Daoy (cell line): ENCODE results near the gene CHST8. TPM values are rescaled to one million over a fixed set of nuclear protein-coding genes. Genes with fewer than 3 reads are reported as not detected.

ENCODE experiments used
- DNase-seq: peaks from one replicate; pipeline ENCODE4 v3.0.0-alpha.2; 2015; ENCODE audit warnings: low read depth
- total RNA-seq: library from RNA; depleted of rRNA; stranded (reverse); fragments of >200 nt; shearing (Covaris generic); gene quantifications from 2 replicates; pipeline ENCODE4 v1.2.3, GENCODE V29; 2014

The CHST8 gene
- total RNA-seq, 1 experiment from 2014 or later = 0.29 TPM

GRCh38 chr19:33794683-33795369 lies 173.1 kb downstream of the CHST8 start:
- DNase-seq = no peak

DNA sequence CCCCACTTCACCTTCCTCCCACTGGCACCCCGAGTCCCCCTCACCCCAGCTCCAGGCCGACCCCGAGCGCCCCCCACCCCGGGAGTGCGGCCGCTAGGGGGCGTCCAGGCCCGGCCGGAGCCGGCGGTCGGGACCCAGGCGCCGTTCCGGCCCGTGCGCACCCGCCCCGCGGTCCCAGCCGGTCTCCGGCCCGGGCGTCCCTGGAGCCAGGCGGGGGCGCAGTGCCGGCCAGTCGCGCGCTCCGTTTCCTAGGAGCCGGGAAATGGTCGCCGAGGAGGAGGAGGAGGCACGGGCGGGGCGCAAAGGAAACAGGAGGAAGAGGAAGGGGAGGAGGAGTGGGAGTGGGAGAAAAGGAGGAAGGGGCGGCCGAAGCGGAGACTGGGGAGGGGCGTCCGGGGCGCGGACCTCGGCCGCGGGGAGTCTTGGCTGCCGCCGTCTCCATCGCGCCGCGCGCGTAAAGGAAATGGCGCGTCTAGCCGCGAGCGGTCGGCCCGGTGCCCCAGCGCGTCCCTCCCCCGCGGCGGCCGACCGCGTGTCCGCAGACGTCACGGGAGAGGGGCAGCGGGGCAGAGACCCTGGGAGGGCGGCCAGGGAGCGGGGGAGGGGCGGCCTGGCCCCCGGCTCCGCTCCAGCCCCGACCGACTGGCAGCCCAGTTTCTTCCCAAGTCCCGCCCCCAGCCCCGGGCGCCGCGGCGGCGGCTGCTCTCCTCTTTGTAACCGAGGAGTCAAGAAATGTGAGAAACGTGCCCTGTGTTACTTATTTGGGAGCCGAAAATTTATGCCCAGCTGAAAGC lies 173.8 kb downstream of the CHST8 start:
- peak; percentile 90 for DNase-seq

- peak; percentile 66 for DNase-seq
These were observed 174.6 kb downstream of the CHST8 start, which contains the start of gene KCTD15 for GRCh38 chr19:33796164-33796875. KCTD15 (plus strand) TSS chr19:33796870; CDS start chr19:33800455, 3,585 bp downstream.

DNA sequence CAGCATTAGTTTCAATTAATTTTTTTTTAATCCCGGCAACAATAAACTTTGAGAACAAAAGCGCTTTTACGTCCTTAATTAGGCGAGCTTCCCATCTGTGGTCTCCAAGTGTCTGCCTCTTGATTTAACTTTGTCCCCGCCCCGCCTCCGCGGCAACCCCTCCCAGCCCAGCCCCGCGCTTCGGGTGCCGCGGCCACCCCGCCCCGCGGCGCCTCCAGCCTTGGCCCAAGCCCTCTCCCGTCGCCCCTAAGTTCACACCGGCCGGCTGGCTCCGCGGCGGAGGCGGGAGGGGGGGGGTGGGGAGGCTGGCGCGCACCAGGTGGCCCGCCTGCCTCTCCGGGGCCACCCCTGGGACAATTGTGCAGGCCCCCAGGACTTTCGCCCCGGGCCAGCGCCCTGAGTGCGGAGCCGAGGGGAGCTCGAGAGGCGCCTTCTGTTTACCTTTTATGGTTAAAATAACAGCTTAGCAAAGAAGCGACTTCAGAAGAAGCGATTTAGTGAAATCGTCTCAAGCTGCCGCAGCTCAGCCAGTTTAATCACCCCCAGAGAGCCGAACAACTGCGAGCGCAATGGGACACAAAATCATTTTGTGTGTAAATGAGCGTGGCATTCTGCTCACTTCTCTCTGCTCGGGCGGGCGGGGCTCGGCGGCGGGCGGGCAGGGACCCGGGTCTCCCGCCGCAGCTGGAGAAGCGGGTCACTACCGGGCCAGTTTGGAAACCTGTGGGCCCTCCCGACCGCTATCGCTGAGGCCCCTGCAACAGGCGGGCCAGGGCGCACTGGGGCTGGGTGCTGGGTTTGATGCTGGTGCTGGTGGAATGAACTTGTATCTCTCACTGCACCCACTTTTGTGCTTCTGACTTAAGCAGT lies 176.3 kb downstream of the CHST8 start:
- no peak for DNase-seq

DNA sequence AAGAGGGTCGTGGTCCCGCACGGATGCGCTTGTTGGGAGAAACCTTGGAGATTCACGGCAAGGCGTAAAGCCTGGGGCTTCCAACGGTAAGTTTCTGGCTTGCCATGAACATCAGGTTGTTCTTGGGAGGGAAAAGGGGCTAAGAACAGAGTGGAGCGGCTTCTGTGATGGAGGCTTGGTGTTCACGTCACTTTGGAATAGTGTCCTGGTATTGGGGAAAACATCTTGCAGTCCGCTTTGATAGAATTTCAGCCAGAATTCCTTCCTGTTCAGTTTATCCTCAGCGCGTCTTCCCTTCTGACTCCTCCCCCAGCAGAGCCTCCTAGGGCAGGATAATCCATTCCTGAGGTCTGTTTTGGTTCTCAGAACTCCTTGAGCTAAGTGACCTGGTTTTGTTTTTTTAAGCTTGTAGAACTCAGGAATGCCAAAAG lies 176.9 kb downstream of the CHST8 start:
- DNase-seq = no peak

GRCh38 chr19:33799476-33799875 lies 177.7 kb downstream of the CHST8 start:
- no peak for DNase-seq

- no peak for DNase-seq
These were observed 178.4 kb downstream of the CHST8 start for GRCh38 chr19:33800012-33800680.

DNA sequence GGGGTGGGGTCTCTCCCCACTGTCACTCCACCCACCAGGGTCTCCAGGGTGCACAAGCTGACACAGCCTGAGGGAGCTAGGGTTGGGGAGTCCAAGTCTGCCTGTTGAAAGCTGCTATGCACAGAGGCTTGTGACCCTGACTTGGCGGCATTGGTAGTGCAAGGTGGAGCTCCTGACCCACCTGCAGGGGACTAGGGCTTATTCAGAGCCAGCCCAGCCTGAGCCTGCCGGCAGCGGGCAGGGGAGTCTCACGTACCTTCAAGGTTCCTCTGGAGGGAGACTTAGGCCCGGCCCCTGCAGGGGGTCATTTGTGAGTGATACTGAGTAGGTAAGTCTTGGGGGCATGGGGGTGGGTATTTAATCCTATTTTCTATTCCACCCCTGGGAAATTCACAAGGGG lies 179.7 kb downstream of the CHST8 start:
- DNase-seq = no peak

DNA sequence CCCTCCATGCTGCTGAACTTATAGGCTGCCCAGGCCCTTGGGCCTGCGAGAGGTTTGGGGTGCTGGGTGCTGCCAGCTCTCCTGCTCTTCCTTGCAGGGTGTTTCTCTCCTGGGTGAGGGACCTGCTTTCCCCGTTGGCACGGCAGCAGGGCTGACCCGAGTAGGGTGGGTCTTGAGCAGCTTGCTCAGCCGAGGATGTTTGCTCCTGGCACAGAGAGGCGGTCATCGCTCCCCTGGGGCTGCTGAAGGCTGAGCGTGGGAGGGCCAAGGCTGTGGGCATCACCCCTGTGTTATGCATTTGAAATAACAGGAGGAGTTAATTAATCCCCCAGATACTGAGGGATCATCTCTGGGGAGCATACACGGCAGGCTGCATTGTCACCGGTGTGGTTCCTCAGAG lies 180.2 kb downstream of the CHST8 start:
- DNase-seq = no peak

- no peak for DNase-seq
These were observed 181.0 kb downstream of the CHST8 start for GRCh38 chr19:33802801-33803200.

GRCh38 chr19:33803383-33803782 lies 181.6 kb downstream of the CHST8 start:
- DNase-seq = no peak

- DNase-seq = peak; percentile 37
These were observed 182.5 kb downstream of the CHST8 start for GRCh38 chr19:33804021-33804799.

GRCh38 chr19:33805313-33805712 lies 183.6 kb downstream of the CHST8 start:
- DNase-seq = no peak

DNA sequence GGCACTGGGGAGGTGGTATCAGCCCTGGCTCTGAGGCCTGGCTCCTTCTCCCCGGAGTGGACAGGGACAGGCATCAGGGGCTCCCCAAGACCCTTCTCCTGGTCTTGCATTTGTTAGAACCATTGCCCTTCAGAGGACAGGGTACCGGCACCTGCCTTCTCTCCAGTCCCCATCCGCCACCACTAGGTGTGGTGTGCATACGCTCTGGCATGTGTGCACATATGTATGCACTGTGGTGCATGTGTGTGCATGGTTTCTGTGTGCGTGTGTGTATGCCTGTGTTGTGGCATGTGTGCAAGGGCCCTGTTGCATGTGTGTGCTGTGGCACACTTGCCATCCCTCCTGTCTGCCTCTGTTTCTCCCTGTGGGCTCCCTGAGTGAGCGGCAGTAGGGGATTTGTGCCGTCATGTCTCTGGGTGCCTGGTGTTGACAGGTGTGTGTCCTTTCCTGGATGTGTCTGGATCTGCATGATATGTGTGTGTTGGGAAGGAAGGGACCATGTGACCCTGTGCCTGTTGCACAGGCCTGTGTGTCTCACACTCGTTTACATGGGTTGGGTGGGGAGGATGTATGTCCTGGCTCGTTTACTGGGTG lies 184.2 kb downstream of the CHST8 start:
- no peak for DNase-seq

DNA sequence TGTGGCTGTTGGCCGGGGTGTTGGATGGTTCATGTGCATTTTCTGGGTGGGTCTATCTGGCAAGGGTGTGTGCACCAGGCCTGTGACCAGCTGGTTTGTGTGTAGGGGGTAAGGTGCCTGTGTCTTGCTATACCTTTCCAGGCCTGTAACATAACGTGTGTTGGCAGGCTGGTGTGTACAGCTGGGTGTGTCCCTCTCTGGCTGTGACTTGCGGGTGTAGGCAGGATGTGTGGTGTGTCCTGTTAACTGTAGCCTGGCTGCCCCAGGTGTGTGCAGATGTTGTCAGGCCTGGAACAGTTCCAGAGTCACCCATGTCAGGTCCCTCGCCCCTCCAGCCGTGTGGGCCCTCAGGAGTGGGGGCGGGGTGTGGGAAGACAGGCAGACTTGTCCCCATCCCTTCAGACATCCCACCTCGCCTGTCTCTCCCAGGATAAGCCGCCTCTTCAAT lies 184.7 kb downstream of the CHST8 start:
- no peak for DNase-seq

- no peak for DNase-seq
These were observed 186.6 kb downstream of the CHST8 start for GRCh38 chr19:33808399-33808798.

- peak; percentile 28 for DNase-seq
These were observed 188.2 kb downstream of the CHST8 start for GRCh38 chr19:33809960-33810359.

DNA sequence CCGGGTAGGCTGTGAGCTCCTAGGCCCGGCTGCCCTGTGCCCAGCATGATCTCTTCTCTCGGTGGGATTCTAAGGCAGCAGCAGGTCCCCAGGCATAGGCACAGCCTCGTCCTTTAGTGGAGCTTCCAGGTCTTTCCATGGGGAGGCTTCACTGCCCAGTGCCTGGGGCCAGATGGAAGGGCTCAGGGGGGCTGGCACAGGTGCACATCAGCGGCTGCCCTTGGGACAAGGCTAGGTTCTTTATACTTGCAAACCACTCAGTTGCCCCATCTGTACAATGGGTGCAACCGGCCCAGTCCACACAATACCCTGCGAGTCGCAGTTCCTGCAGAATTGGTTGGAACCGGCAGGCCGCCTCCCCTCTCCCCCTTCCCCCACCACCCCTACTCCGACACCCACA lies 189.1 kb downstream of the CHST8 start:
- no peak for DNase-seq

DNA sequence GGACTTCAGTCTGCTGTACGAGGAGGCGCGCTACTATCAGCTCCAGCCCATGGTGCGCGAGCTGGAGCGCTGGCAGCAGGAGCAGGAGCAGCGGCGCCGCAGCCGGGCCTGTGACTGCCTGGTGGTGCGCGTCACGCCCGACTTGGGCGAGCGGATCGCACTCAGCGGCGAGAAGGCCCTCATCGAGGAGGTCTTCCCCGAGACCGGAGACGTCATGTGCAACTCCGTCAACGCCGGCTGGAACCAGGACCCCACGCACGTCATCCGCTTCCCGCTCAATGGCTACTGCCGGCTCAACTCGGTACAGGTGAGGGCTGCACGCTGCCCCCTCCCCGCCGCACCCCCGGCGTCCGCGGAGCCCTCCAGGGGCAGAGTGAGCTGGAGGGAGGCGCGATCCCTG lies 189.5 kb downstream of the CHST8 start:
- no peak for DNase-seq
